Measurements from ENCODE around the gene ADGRD2. TPM values are rescaled to one million over a fixed set of nuclear protein-coding genes. Genes with fewer than 3 reads are reported as not detected.

Gene ADGRD2
- polyA plus RNA-seq, 2 of the 4 experiments (the other 2 are of a cell fraction), result not detected

- Histone ChIP-seq H3K4me3 (no peak overlapping the region), H3K4me1 (0 out of 3 replicates have a peak, but pooled peaks cover 3% of the 10 kb centered on the region), H3K4me2 (no peak overlapping the region), H3K9me3 (no peaks in the 10 kb centered on the region), H3K27ac (no peak overlapping the region)
- ATAC-seq (no peak), DNase-seq (ENCODE audit: low read depth in 1 of 2, low spot score in 1 of 2) (no peak), FAIRE-seq (no peak)
- ChIA-PET POLR2A (no interaction called here), CTCF (interaction anchor here (0.5 to 1.3 kb wide), 4 partner anchors 10 to 360 kb away, joined by 3 to 4 read pairs (median 4); no protein-coding TSS in a partner anchor)
- 69% methylated on average over 25 of the region's 40 CpGs for WGBS (ENCODE audit: missing lambda C conversion rate)
- TF ChIP-seq SREBF2 (IDR thresholded peaks at IDR 0.05) (no peak), RCOR1 (IDR thresholded peaks at IDR 0.05; ENCODE audit: low read depth, low read length) (no peak), NR3C1 (IDR thresholded peaks at IDR 0.05) (no peak), POLR2AphosphoS2 (conservative IDR thresholded peaks at IDR 0.05; ENCODE audit: low read length) (no peak), JUN (IDR thresholded peaks at IDR 0.05) (no peak), POLR2A (IDR thresholded peaks at IDR 0.05; ENCODE audit: low read length) (no peak), BHLHE40 (IDR thresholded peaks at IDR 0.05; ENCODE audit: low read depth, low read length) (no peak), GATA3 (IDR thresholded peaks at IDR 0.05; ENCODE audit: borderline replicate concordance) (no peak), HEYL (CRISPR knock-in tag; IDR thresholded peaks at IDR 0.05) (no peak), TP53 (CRISPR knock-in tag; IDR thresholded peaks at IDR 0.05) (no peak), NPAS2 (CRISPR knock-in tag; IDR thresholded peaks at IDR 0.05; ENCODE audit: borderline replicate concordance) (no peak), RAD21 (conservative IDR thresholded peaks at IDR 0.05 in 1 of 2, IDR thresholded peaks at IDR 0.05 in 1 of 2) (no peak), EP300 (IDR thresholded peaks at IDR 0.05) (no peak), CHD4 (IDR thresholded peaks at IDR 0.05; ENCODE audit: borderline replicate concordance) (no peak)
- TF ChIP-seq, protein P1, sequence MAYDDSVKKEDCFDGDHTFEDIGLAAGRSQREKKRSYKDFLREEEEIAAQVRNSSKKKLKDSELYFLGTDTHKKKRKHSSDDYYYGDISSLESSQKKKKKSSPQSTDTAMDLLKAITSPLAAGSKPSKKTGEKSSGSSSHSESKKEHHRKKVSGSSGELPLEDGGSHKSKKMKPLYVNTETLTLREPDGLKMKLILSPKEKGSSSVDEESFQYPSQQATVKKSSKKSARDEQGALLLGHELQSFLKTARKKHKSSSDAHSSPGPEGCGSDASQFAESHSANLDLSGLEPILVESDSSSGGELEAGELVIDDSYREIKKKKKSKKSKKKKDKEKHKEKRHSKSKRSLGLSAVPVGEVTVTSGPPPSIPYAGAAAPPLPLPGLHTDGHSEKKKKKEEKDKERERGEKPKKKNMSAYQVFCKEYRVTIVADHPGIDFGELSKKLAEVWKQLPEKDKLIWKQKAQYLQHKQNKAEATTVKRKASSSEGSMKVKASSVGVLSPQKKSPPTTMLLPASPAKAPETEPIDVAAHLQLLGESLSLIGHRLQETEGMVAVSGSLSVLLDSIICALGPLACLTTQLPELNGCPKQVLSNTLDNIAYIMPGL (CRISPR knock-in tag; IDR thresholded peaks at IDR 0.05; ENCODE audit: borderline replicate concordance), result no peak
- TF ChIP-seq, protein P2, sequence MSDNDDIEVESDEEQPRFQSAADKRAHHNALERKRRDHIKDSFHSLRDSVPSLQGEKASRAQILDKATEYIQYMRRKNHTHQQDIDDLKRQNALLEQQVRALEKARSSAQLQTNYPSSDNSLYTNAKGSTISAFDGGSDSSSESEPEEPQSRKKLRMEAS (IDR thresholded peaks at IDR 0.05), result no peak
These were observed 50.0 kb downstream of the ADGRD2 start for GRCh38 chr9:124500028-124500795.

GRCh38 chr9:124500796-124501611 lies 50.8 kb downstream of the ADGRD2 start:
- Histone ChIP-seq H3K4me2 (no peak overlapping the region), H3K4me3 (no peak overlapping the region), H3K4me1 (0 out of 3 replicates have a peak, but pooled peaks cover 3% of the 10 kb centered on the region), H3K9me3 (no peaks in the 10 kb centered on the region), H3K27ac (no peak overlapping the region)
- FAIRE-seq (no peak), ATAC-seq (no peak), DNase-seq (ENCODE audit: low read depth in 1 of 2, low spot score in 1 of 2) (no peak)
- TF ChIP-seq, protein P1 (CRISPR knock-in tag; IDR thresholded peaks at IDR 0.05; ENCODE audit: borderline replicate concordance), result no peak
- TF ChIP-seq ZFP36 (IDR thresholded peaks at IDR 0.05; ENCODE audit: borderline replicate concordance, partially characterized antibody), result peak; percentile 79
- TF ChIP-seq POLR2AphosphoS2 (conservative IDR thresholded peaks at IDR 0.05; ENCODE audit: low read length), result no peak
- no peak for TF ChIP-seq RARB (CRISPR knock-in tag; IDR thresholded peaks at IDR 0.05)
- TF ChIP-seq, protein P3, sequence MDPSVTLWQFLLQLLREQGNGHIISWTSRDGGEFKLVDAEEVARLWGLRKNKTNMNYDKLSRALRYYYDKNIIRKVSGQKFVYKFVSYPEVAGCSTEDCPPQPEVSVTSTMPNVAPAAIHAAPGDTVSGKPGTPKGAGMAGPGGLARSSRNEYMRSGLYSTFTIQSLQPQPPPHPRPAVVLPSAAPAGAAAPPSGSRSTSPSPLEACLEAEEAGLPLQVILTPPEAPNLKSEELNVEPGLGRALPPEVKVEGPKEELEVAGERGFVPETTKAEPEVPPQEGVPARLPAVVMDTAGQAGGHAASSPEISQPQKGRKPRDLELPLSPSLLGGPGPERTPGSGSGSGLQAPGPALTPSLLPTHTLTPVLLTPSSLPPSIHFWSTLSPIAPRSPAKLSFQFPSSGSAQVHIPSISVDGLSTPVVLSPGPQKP (IDR thresholded peaks at IDR 0.05; ENCODE audit: low read depth, low read length), result no peak
- TF ChIP-seq POLR2A (IDR thresholded peaks at IDR 0.05; ENCODE audit: low read length), result no peak
- WGBS (ENCODE audit: missing lambda C conversion rate), result 36% methylated on average over 10 of the region's 12 CpGs
- POLR2A ChIA-PET, result no interaction called here
- CTCF ChIA-PET, result interaction anchor here (0.5 to 3.0 kb wide), 7 partner anchors 9 to 359 kb away, joined by 3 to 16 read pairs (median 3); no protein-coding TSS in a partner anchor
